GM12878 (cell line): Measurements from ENCODE around the gene LRRC3. TPM values are rescaled to one million over a fixed set of nuclear protein-coding genes. Genes with fewer than 3 reads are reported as not detected.

Source experiments
- ATAC-seq: fragments of 200-7000 bp; cut with Tn5 transposase; 3 replicates; pipeline ENCODE4 v1.9.1; 2020; ENCODE audit warnings: mild to moderate bottlenecking, moderate library complexity
- BruUV-seq: library from RNA; stranded (reverse); fragments of 400-500 nt; replicated peaks from 2 replicates; lab custom pipeline; 2021; lab: Mats Ljungman, UMichigan
- CTCF ChIA-PET: fragments of 300-600 bp; sonication (Branson Sonifier 250); formaldehyde crosslinking; extraction: SDS; loops from one replicate; lab custom pipeline; 2021; ENCODE audit warnings: inconsistent platforms; lab: Yijun Ruan, JAX
- POLR2A ChIA-PET: fragments of 350-600 bp; formaldehyde crosslinking; extraction: SDS; loops from one replicate; lab custom pipeline; 2021; ENCODE audit warnings: inconsistent platforms; lab: Charles Lee
- RAD21 ChIA-PET: fragments of 300-600 bp; sonication (Branson Sonifier 250); formaldehyde crosslinking; loops from one replicate; lab custom pipeline; 2023; ENCODE audit warnings: antibody characterized with exemption; ENCODE audit not compliant: unreplicated experiment; lab: Charles Lee
- SMC1A ChIA-PET: fragments of 300-600 bp; sonication (Branson Sonifier 250); formaldehyde crosslinking; loops from one replicate; lab custom pipeline; 2023; ENCODE audit not compliant: unreplicated experiment, uncharacterized antibody; lab: Charles Lee
- DNase-seq: peaks from one replicate; pipeline ENCODE4 v3.0.0-alpha.2; 2011; ENCODE audit warnings: low read depth, low spot score
- FAIRE-seq: peaks from 3 replicates; lab custom pipeline; 2011; peaks lifted over from hg19 to GRCh38; lab: Jason Lieb, UNC
- H2AFZ ChIP-seq: 2 replicates; pipeline ENCODE4 v1.6.0; 2011; ENCODE audit warnings: low read depth, low read length, control low read depth; ENCODE audit not compliant: control insufficient read depth
- H3K27ac ChIP-seq: 2 replicates; pipeline ENCODE4 v1.5.1; 2011; ENCODE audit warnings: control low read depth; ENCODE audit not compliant: control insufficient read depth, insufficient read depth
- H3K27me3 ChIP-seq, 2 experiments: replicated peaks in 1 of 2; 2 replicates each; pipeline versions ENCODE4 v1.6.0 to v1.6.1; 2011; ENCODE audit warnings: low read length in 1 of 2; ENCODE audit not compliant: control insufficient read depth in 2 of 2, insufficient read depth in 2 of 2
- H3K36me3 ChIP-seq, 2 experiments: 2 replicates each; pipeline ENCODE4 v1.5.1; 2011; ENCODE audit warnings: low read length in 1 of 2; ENCODE audit not compliant: control insufficient read depth in 2 of 2, insufficient read depth in 2 of 2
- H3K4me1 ChIP-seq: 2 replicates; pipeline ENCODE4 v1.6.1; 2011; ENCODE audit warnings: mild to moderate bottlenecking, low read length, moderate library complexity, mixed read lengths; ENCODE audit not compliant: control insufficient read depth, insufficient read depth
- H3K4me2 ChIP-seq: 2 replicates; pipeline ENCODE4 v1.6.0; 2011; ENCODE audit warnings: control low read depth; ENCODE audit not compliant: control insufficient read depth, insufficient read depth
- H3K4me3 ChIP-seq: fragments of 200-600 bp; sonication (generic); 2 replicates; pipeline ENCODE4 v1.5.1; 2016
- H3K79me2 ChIP-seq: 2 replicates; pipeline ENCODE4 v1.6.0; 2011; ENCODE audit warnings: low read length; ENCODE audit not compliant: control insufficient read depth, insufficient read depth
- H3K9ac ChIP-seq: 2 replicates; pipeline ENCODE4 v1.8.0; 2011; ENCODE audit warnings: low read length, control low read depth, mixed read lengths; ENCODE audit not compliant: control insufficient read depth, insufficient read depth
- H3K9me3 ChIP-seq: replicated peaks from 3 replicates; pipeline ENCODE4 v1.5.1; 2011; ENCODE audit warnings: mild to moderate bottlenecking, low read length; ENCODE audit not compliant: control insufficient read depth, insufficient read depth
- H4K20me1 ChIP-seq: 2 replicates; pipeline ENCODE4 v1.6.0; 2011; ENCODE audit not compliant: control insufficient read depth, insufficient read depth
- ETV6 ChIP-seq, 2 experiments: fragments of 450-650 bp in 1 of 2; IDR thresholded peaks in 1 of 2; conservative IDR thresholded peaks in 1 of 2; 2 replicates each; pipeline ENCODE4 v1.6.1; 2014; ENCODE audit warnings: antibody characterized with exemption in 1 of 2, borderline replicate concordance in 1 of 2, low read depth in 1 of 2, mild to moderate bottlenecking in 1 of 2, moderate library complexity in 1 of 2
- JUND ChIP-seq: IDR thresholded peaks from 2 replicates; pipeline ENCODE4 v1.6.1; 2012; ENCODE audit warnings: low read depth, mild to moderate bottlenecking, low read length, improper control_type of control experiment, moderate library complexity
- LARP7 ChIP-seq: fragments of 450-650 bp; IDR thresholded peaks from 2 replicates; pipeline ENCODE4 v1.6.1; 2017; ENCODE audit warnings: mild to moderate bottlenecking
- MYB ChIP-seq: fragments of 150-350 bp; IDR thresholded peaks from 2 replicates; pipeline ENCODE4 v1.6.1; 2014; ENCODE audit warnings: mild to moderate bottlenecking, low read depth, low read length, borderline replicate concordance
- NFYA ChIP-seq: IDR thresholded peaks from 2 replicates; pipeline ENCODE4 v1.6.1; 2011; ENCODE audit warnings: low read depth, mild to moderate bottlenecking, low read length, improper control_type of control experiment, borderline replicate concordance
- NR2C2 ChIP-seq: IDR thresholded peaks from 2 replicates; pipeline ENCODE4 v1.6.1; 2011; ENCODE audit warnings: borderline replicate concordance, low read depth; ENCODE audit not compliant: control insufficient read depth, insufficient read length
- POU2F2 ChIP-seq: IDR thresholded peaks from 3 replicates; pipeline ENCODE4 v1.6.1; 2011; ENCODE audit warnings: low read depth, mild to moderate bottlenecking, low read length, borderline replicate concordance
- RAD21 ChIP-seq: IDR thresholded peaks from 2 replicates; pipeline ENCODE4 v1.6.1; 2011; ENCODE audit warnings: mild to moderate bottlenecking, low read depth, low read length, moderate library complexity; ENCODE audit not compliant: insufficient read depth
- RBBP5 ChIP-seq: fragments of 200-600 bp; sonication (generic); conservative IDR thresholded peaks from 2 replicates; pipeline ENCODE4 v1.6.1; 2016
- SMAD1 ChIP-seq: fragments of 450-650 bp; IDR thresholded peaks from 2 replicates; pipeline ENCODE4 v1.6.1; 2018; ENCODE audit warnings: mild to moderate bottlenecking, low read depth; ENCODE audit not compliant: partially characterized antibody
- TAF1 ChIP-seq: IDR thresholded peaks from 2 replicates; pipeline ENCODE4 v1.6.1; 2011; ENCODE audit warnings: mild to moderate bottlenecking, low read depth, low read length, borderline replicate concordance
- TCF12 ChIP-seq: IDR thresholded peaks from 2 replicates; pipeline ENCODE4 v1.6.1; 2011; ENCODE audit warnings: low read depth, mild to moderate bottlenecking, low read length
- ZNF384 ChIP-seq: IDR thresholded peaks from 2 replicates; pipeline ENCODE4 v1.6.1; 2012; ENCODE audit warnings: low read depth, mild to moderate bottlenecking, low read length, improper control_type of control experiment, borderline replicate concordance
- WGBS: methylation state at CpG from one replicate; pipeline ENCODE4 v1.1.6; 2016; ENCODE audit warnings: low lambda C conversion rate; ENCODE audit not compliant: insufficient replicate concordance, insufficient coverage; ENCODE audit errors: missing lambda C conversion rate; 5-methylcytosine and 5-hydroxymethylcytosine counted together
- in situ Hi-C: fragments of 300-500 bp; cut with MboI; formaldehyde crosslinking; loops from 9 replicates; pipeline ENCODE4 v1.14.3; 2018; ENCODE audit warnings: mixed read lengths
- intact Hi-C: fragments of 100-400 bp; cut with micrococcal nuclease; formaldehyde crosslinking; loops from one replicate; pipeline ENCODE4 v1.14.2; 2022; ENCODE audit not compliant: unreplicated experiment
- polyA plus RNA-seq, 11 experiments: library from polyadenylated mRNA; depleted of rRNA in 4 of 11; unstranded in 6 of 11; stranded (reverse) in 5 of 11; fragments of >200 nt; fragmentation: Nextera tagmentation in 4 of 11; fragmentation: Illumina TruSeq in 1 of 11; extraction: Ambion mirVana in 4 of 11; extraction: Trizol in 1 of 11; gene quantifications; 1 replicate in 1 of 11; 2 replicates in 10 of 11; pipeline versions ENCODE4 v1.2.1 to v1.2.3, GENCODE V29; 2011 to 2016; ENCODE audit warnings: inconsistent platforms in 2 of 11, missing spikeins in 2 of 11, low read depth in 1 of 11
- total RNA-seq, 4 experiments: library from RNA; depleted of rRNA in 3 of 4; stranded (reverse); fragments of >200 nt in 3 of 4; fragmentation: Illumina TruSeq in 1 of 4; extraction: Trizol in 1 of 4; gene quantifications; 2 replicates each; pipeline versions ENCODE4 v1.2.1 to v1.2.3, GENCODE V29; 2013 to 2021
- TF ChIP-seq, protein P1 (sequence below): IDR thresholded peaks from 2 replicates; pipeline ENCODE4 v1.6.1; 2012; ENCODE audit warnings: low read depth, low read length, improper control_type of control experiment
- TF ChIP-seq, protein P2 (sequence below): IDR thresholded peaks from 2 replicates; pipeline ENCODE4 v1.6.1; 2011; ENCODE audit warnings: low read depth, mild to moderate bottlenecking, low read length, moderate library complexity, borderline replicate concordance; ENCODE audit errors: extremely low read depth

Gene LRRC3
- total and polyA plus RNA-seq, 10 of the 15 experiments (the other 5 are each of a cell fraction or from before 2014, with no cell fraction given), result 0.02 to 0.31 (median 0.09) TPM; not detected in 1

DNA sequence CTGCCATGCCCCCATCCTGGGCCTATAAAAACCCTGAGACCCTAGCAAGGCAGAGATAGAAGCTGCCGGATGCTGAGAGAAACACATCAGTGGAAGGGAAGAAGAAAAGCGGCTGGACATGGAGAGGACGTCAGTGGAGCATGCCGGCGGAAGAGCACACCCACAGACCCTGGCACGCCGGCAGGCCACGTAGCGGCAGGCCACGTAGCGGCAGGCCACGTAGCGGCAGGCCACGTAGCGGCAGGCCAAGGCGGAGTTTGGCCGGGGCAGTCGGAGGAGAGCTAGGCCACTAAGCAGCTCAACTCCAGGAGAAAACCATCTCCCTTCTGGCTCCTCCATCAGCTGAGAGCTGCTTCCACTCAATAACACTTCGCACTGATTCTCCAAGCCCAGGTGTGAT is 35.1 kb downstream of the LRRC3 start:
- Histone ChIP-seq H3K36me3 (no peaks in the 10 kb centered on the region), H3K4me2 (no peak overlapping the region), H4K20me1 (no peaks in the 10 kb centered on the region), H3K27me3 (no peaks in the 10 kb centered on the region), H3K9ac (no peak overlapping the region), H3K4me3 (no peak overlapping the region), H2AFZ (no peak overlapping the region), H3K79me2 (no peaks in the 10 kb centered on the region), H3K4me1 (no peaks in the 10 kb centered on the region), H3K27ac (no peak overlapping the region), H3K9me3 (peaks cover 20% of the 10 kb centered on the region; the same call in 2 of the 3 replicates)
- WGBS, result 79% methylated on average over 19 of the region's 19 CpGs
- TF ChIP-seq RBBP5 (no peak), TCF12 (no peak), LARP7 (no peak), POU2F2 (no peak), NFYA (no peak), JUND (no peak), ZNF384 (no peak)
- TF ChIP-seq, protein P1, sequence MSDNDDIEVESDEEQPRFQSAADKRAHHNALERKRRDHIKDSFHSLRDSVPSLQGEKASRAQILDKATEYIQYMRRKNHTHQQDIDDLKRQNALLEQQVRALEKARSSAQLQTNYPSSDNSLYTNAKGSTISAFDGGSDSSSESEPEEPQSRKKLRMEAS, result no peak
- in situ Hi-C loops, result no loop called here
- intact Hi-C loops, result no loop called here
- FAIRE-seq, result no peak
- ChIA-PET RAD21 (no interaction called here), SMC1A (interaction anchor here (0.6 to 1.0 kb wide), 2 partner anchors 146 to 225 kb away, joined by 3 read pairs; no protein-coding TSS in a partner anchor), POLR2A (no interaction called here), CTCF (interaction anchor here (1.1 kb wide), 1 partner anchor 476 kb away, joined by 3 read pairs; no protein-coding TSS in a partner anchor)
- no peak for DNase-seq
- BruUV-seq, result no TSS peak
- ATAC-seq, result no peak

DNA sequence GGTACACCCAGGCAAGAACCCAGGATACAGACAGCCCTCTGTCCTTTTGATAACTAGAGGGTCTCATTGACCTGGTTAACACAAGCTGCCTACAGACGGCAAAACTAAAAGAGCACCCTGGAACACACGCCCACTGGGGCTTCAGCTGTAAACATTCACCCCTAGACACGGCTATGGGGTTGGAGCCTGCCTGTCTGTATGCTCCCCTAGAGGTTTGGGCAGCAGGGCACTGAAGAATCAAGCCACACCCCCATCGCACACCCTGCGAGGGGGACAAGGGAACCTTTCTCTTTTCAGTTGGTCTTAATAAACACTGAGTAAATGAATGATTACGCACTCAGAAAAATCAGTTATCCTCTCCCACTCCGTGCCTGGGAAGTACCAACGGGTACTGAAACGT is 35.5 kb downstream of the LRRC3 start:
- H3K79me2 ChIP-seq, result no peaks in the 10 kb centered on the region
- no peak overlapping the region for H3K4me3 ChIP-seq
- ChIA-PET RAD21 (no interaction called here), SMC1A (interaction anchor here (0.6 kb wide), 1 partner anchor 226 kb away, joined by 3 read pairs; no protein-coding TSS in a partner anchor), CTCF (no interaction called here), POLR2A (no interaction called here)
- in situ Hi-C loops (no loop called here), intact Hi-C loops (no loop called here)
- H2AFZ ChIP-seq, result no peak overlapping the region
- no peaks in the 10 kb centered on the region for H4K20me1 ChIP-seq
- DNase-seq (no peak), FAIRE-seq (no peak), ATAC-seq (no peak)
- no peak overlapping the region for H3K27ac ChIP-seq
- H3K4me2 ChIP-seq, result no peak overlapping the region
- BruUV-seq, result no TSS peak
- no peaks in the 10 kb centered on the region for H3K27me3 ChIP-seq
- 35% methylated on average over 9 of the region's 9 CpGs for WGBS
- H3K9ac ChIP-seq, result no peak overlapping the region
- H3K36me3 ChIP-seq, result no peaks in the 10 kb centered on the region
- H3K9me3 ChIP-seq, result peaks cover 20% of the 10 kb centered on the region; the same call in 2 of the 3 replicates
- H3K4me1 ChIP-seq, result no peaks in the 10 kb centered on the region
- TF ChIP-seq TAF1 (no peak), ETV6 (conservative IDR thresholded peaks at IDR 0.05 in 1 of 2, IDR thresholded peaks at IDR 0.05 in 1 of 2; ENCODE audit: borderline replicate concordance in 1 of 2, low read depth in 1 of 2) (no peak), MYB (no peak), SMAD1 (no peak), RAD21 (no peak), JUND (no peak), NR2C2 (no peak), RBBP5 (no peak)
- TF ChIP-seq, protein P2, sequence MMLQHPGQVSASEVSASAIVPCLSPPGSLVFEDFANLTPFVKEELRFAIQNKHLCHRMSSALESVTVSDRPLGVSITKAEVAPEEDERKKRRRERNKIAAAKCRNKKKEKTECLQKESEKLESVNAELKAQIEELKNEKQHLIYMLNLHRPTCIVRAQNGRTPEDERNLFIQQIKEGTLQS, result no peak
